ENCODE measurements around the gene PRKCA.
"Not testable (repeated sequence)": the region's sequence is repeated elsewhere in the genome, so short reads cannot be mapped to it uniquely, and the experiment has no call there.

The PRKCA gene

GRCh38 chr17:66715076-66715675, 412.8 kb downstream of the PRKCA start:
- no peak for DNase-seq (ENCODE audit: low read depth)

GRCh38 chr17:66715745-66716156, 413.3 kb downstream of the PRKCA start:
- DNase-seq (ENCODE audit: low read depth): no peak

GRCh38 chr17:66716236-66717026, 414.0 kb downstream of the PRKCA start:
- no peak for DNase-seq (ENCODE audit: low read depth)

DNA sequence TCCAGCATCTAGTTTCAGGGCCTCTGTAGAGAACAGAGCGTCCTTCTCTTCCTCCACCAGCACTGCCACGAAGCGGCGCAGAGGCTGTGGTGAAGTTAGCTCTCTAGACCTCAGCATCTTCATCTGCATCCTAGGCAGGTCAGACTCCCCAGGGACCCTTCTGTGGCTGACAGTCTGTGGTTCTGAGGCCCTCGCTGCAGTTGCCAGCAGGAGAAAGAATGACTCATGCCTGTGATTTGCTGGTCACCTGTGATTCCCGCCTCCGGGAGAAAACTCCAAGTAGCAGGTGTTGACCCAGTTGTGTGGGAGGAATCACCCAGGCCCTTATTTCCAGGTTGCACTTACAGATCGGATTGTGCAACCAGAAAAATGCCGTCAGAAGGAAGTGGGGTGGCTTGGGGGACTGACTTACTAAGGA, 415.2 kb downstream of the PRKCA start:
- DNase-seq (ENCODE audit: low read depth): no peak

- DNase-seq (ENCODE audit: low read depth): no peak
These were observed 417.6 kb downstream of the PRKCA start for GRCh38 chr17:66720027-66720426.

DNA sequence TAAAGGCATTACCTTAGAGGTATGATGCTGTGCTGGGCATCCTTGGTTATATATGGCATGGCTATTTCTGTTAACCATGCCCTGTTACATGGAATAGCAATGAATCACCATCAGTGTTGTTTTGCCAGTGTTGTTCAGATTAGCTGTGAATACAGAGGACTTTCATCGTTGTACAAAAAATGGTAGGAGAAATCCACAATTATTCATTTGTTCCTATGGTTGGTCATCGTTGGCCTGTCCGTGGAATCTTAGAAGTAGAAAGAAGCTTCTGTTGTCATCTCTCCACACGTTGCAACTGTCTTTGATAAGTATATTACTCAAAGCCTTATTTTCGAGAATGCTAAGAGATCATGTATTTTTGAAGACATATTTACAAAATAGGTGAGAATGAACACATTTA, 418.2 kb downstream of the PRKCA start:
- no peak for DNase-seq (ENCODE audit: low read depth)

DNA sequence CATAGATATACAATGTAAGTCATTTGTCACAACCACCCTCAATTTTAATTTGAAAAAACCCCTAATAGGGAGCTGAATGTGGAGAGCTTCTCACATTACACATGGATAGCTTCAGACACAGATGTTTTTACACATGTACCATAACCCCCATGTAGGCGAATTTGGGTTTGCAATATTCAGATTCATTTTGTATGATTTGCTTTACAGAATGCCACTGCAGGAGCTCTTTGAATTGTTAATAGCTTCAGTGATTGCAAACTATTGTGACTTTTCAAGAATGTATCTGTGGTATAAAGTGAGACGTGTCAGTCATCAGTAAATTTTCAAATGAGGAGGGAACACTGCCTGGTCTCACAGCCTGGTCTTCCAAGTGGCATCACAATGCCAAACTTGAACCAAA, 419.9 kb downstream of the PRKCA start:
- DNase-seq (ENCODE audit: low read depth): no peak

DNA sequence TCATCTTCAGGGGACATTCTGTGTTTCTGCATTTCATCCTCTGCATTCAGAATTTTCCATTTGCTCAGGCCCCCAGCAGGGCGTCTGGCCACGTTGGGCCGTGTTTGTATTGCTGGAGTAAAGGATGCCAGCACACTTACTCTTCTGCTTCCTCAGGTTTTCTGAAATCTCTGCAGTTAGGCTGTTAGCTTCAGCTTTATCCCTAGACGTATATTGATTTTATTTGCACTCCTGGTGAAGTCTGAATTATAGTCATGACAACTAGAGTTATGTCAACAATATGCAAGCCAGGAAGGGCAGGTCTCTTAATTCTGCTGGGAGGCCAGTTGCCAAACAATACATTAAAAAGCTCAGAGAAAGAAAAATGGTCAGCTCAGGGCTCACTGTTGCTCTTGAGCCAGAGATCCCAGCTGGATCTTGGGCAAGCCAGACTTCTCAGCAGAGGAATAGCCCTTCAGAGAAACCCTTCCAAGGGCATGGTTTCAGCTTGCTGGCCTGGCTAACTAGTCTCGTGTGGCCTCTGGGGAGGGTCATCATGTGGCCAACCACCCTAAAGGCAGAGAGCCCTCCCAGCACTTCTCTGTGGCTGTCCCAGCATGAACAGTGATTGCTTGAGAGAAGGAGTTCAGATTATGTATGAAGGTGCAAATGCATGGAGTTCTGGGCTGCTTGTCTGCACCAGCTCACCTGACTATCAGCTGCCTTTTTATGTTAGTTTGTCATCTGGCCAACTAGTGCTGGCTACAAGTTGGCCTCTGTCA, 422.3 kb downstream of the PRKCA start:
- no peak for DNase-seq (ENCODE audit: low read depth)

- not testable (repeated sequence) for DNase-seq (ENCODE audit: low read depth)
These were observed 423.0 kb downstream of the PRKCA start for GRCh38 chr17:66725438-66725837.

DNA sequence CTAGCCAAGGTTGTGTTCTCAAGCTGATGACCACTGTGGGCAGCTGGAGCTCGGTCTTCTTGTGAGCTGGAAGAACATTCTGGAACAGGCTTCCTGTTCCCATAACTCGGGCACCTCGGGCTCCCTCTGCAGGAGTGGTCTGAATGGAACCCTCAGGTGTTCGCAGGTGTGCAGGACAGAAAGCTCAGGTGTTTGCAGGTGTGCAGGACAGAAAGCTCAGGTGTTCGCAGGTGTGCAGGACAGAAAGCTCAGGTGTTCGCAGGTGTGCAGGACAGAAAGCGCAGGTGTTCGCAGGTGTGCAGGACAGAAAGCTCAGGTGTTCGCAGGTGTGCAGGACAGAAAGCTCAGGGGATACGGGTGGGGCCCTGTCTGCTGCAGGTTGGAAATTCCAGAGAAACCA, 423.5 kb downstream of the PRKCA start:
- DNase-seq (ENCODE audit: low read depth): no peak

DNA sequence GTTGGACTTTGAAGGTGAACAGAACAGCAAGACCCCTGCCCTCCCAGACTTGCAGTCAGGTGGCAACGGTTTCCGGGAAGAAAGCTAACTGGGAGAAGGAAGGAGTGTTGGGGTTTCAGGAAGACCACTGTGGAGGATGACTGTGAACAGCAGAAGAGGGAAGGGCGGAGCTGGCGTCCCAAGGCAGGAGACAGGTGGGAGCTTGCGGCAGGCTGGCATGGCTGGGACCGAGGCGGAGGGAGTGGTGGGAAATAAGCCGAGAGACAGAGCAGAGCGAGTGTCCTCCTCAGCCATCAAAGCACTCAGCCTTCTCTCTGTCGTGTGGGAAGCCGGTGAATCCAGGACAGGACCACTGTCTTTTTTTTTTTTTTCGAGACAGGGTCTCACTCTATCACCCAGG, 424.0 kb downstream of the PRKCA start:
- DNase-seq (ENCODE audit: low read depth): no peak

GRCh38 chr17:66726846-66727245, 424.4 kb downstream of the PRKCA start:
- no peak for DNase-seq (ENCODE audit: low read depth)

DNA sequence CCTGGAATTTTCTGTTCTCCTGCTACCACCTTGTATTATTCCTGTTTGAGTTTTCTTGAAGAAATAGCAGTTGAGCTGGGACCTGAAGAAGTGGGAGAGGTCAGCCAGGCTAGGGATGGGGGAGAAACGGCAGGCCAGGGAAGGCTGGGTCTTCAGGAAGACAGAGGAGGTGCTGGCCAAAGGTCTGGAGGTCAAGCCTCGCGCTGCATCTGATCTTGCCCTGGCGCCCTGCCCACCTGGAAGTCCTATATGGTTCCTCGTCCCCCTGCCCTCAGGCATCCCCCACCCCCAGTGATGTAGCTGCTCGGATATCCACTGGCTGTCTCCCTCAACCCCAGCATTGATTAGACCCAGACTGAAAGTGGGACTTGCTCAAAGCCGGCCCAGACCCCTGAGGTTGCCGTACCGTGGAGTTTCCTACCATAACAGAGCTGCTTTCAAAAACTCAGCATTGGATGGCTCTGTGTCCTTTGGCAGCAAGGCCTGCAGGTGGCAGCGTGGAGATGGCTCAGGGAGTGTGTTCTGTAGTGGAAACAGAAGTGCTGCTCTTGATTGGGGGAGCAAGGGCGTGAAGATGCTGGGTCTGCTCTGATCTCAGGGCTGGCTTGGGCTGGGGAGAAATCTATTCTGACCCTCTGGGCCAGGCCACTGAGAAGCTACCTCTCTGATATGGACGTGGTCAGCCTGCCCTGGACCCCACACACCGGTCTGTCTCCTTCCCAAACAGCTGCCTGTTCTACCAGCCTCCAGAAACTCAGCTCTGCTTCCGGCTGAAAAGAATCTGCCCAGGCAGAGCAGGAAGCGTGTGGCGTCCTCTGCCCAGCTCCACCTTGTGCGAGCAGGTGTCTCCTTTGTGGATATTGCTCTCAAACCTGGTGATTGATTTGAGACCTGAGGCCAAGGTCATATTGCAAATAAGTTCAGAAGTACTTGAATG, 425.5 kb downstream of the PRKCA start:
- DNase-seq (ENCODE audit: low read depth): no peak

- no peak for DNase-seq (ENCODE audit: low read depth)
These were observed 428.1 kb downstream of the PRKCA start for GRCh38 chr17:66730461-66730923.

GRCh38 chr17:66733759-66734158, 431.3 kb downstream of the PRKCA start:
- no peak for DNase-seq (ENCODE audit: low read depth)

DNA sequence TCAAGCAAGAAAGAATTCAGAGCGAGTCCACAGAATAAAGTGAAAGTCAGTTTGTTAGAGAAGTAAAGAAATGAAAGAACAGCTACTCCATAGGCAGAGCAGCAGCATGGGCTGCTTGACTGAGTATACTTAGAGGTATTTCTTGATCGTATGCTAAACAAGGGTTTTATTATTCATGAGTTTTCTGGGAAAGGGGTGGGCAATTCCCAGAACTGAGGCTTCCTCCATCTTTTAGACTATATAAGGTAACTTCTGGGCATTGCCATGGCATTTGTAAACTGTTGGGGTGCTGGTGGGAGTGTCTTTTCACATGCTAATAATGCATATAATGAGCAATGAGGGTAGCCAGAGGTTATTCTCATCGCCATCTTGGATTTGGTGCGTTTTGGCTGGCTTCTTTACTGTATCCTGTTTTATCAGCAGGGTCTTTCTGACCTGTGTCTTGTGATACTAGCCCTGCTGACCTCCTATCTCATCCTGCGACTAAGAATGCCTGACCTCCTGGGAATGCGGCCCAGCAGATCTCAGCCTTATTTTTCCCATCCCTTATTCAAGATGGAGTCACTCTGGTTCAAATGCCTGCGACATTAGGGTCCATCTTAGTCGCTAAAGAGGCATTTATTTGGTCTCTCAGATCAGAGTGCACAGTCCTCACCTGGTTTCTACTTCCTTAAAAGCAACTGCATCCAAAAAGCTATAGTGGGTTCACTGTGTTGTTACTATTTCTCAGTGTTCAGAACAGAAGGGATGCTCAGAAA, 432.0 kb downstream of the PRKCA start:
- DNase-seq (ENCODE audit: low read depth): no peak

GRCh38 chr17:66737524-66737923, 435.1 kb downstream of the PRKCA start:
- no peak for DNase-seq (ENCODE audit: low read depth)

DNA sequence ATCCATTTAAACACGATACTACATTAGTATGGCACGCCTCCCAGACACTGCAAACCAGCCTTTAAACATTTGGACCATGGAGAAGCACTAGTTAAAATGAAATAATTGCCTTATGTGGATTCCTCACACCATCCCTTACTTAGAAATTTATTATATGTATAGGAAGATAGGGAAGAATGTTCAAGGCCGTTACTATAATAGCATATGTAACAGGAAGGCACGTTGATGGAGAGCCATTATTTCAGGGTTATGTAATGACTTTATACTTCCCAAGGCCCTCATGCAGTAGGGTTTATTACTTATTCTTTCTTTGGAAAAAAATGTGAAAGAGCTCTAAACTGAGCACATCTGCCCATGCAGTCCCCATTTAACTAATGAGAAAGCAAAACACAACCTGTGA, 435.9 kb downstream of the PRKCA start:
- no peak for DNase-seq (ENCODE audit: low read depth)

GRCh38 chr17:66739553-66739952, 437.1 kb downstream of the PRKCA start:
- no peak for DNase-seq (ENCODE audit: low read depth)

GRCh38 chr17:66740226-66740625, 437.8 kb downstream of the PRKCA start:
- no peak for DNase-seq (ENCODE audit: low read depth)

GRCh38 chr17:66743511-66743910, 441.1 kb downstream of the PRKCA start:
- DNase-seq (ENCODE audit: low read depth): no peak
